HG03520 (cell line): ENCODE measurements around the gene PRXL2B.

Experiments used
- ATAC-seq: cut with Tn5 transposase; IDR thresholded peaks from one replicate; pipeline ENCODE4 v1.9.1; 2021; ENCODE audit warnings: mild to moderate bottlenecking, moderate library complexity; ENCODE audit not compliant: unreplicated experiment

PRXL2B gene

DNA sequence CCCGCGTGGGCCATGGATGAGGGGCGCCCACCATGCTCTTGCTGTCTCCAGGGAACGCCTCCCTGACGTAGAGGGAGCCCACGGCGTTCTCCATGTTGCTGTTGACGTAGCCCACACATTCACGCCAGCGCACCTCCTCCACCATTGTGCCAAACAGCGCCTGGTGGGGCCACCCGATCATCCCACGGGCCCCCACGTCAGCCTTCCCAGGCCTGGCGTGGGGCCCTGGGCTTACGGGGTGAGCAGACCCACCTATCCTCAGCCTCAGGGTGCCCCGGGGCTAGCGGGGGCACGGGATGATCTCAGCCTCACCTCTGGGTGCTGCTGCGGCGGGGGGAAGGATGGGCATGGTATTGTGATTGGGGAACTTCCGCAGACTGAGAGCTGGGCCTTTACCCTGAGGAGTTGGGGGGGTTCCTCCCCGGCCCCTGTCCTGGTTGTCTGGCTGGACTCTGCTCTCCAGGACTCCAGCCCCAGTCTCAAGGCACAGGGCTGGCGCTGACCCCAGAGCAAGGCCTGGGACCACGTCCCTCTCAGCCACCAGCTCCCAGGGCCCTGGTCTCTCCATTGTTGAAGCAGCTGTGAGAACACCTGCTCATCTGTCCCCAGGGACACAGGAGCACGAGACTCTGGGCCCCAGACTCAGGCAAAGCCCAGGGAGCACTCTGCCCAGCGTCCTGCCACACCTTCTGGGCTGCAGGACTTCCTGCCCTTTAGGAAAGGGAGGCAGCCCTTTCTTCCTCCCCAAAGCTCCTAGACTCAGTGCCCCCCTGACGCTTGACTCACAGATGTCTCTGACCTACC, 10.2 kb downstream of the PRXL2B start:
- ATAC-seq = no peak

DNA sequence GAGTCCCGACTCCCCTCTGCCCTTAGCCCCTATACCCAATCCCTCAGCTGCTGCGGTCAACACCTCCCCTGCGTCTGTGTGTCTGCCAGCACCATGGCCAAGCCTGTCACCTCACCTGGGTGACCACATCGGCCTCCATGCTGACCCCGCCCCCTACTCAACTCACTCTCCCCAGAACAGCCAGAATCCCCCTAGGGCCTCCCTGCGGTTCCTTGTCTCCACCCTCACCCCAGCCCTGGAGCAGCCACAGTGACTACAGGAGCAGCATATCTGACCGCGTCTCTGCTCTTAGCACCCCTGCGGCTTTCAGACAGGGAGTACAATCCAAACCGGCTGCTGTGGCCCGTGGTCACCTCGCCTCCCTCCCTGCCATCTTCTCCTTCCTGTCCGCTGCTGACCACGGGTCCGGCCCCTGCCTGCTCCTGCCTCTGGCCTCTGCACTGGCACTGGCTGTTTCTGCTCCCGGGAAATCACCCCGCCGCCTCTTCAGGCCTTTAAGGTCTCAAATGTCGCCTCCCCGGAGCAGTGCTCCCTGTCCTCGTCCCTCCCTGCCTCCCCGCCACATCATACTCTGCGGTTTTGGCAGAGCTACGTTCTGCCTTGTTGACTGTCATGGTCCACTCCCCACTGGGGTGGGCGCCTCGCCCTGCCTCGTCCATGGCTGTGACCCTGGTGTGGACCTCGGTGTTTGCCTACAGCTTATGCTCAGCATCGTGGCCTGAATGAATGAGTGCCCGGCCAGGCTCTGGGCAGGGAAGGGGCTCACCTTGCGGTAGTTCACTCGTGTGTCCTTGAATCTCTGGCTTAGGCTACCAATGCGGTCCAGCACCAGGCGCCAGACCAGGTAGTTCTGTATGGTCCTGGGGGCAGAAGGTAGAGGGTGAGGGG, 11.1 kb downstream of the PRXL2B start:
- no peak for ATAC-seq

DNA sequence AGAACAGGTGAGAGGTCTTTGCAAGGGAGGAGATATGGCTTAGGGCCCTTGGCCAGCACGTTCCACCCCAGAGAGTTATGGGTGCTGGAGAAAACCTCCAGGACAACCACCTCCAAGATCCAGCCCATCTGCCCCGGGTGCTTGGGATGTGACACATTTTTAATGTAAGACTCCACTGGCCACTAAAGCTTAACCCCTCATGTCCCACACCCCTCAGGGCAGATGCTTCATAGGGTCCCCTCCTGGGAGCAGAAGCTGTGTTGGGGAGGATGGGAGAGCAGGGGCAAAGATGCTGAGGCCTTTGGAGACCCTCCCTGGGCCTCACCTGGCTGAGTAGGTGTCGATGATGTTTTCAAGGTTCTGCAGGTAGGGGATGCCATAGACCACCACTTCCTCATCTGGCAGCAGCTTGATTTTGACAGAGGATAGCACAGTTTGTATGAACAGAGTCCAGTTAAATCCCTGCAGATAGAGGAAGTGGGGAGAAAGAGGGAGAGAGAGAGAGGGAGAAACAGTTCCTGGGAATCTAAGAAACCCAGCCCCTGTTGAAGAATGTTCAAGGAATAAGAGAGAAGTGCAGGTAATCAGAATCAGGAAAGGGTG, 11.9 kb downstream of the PRXL2B start:
- no peak for ATAC-seq

DNA sequence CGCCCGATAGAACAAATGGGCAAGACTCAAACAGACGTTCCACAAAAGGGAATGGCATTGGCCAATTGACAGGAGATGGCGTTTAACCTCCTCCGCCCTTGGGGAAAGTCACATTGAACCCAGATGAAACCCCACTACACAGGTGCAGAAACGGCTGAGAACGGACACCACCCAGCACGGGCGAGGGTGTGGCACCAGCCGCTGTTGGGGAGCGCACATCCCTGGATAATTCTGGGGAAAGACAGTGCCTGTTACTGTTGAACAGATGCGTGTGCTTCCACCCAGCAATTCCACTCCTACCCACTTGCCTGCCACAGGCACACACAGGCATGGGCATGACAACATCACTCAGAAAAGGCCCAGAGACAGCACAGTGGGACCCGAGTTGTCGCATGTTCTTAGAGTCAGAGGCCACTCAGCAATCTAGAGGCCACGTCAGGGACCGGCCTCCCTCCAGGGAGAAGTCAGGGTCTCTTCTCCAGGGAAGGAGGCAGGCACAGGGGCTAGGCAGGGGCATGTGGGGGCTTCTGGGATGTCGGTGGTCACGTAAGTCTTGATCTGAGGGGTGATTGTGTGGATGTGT, 15.2 kb downstream of the PRXL2B start:
- ATAC-seq = no peak

DNA sequence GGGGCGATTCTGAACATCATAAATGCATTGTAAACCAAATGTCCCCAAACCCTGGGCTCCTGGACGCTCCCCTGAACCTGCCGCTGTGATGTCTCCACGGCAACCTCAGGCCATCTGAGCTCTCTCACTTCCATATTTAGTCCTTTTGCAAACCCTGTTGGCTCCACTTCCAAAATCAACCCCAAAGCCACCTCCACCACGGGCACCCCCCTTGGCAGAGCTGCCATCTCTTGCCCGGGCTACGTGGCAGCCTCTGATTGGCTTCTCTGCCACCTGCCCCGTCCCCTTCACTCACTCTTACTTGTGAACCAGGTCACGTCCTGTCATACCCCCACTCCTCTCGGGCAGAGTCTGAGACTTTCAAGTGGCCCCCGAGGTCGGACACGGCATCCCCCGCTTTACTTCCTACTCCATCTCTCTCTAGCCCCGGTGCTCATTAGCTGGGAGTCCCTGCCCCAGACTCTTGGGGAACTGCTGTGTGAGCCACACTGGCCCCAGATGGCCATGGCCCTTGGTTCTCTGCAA, 15.8 kb downstream of the PRXL2B start:
- no peak for ATAC-seq

DNA sequence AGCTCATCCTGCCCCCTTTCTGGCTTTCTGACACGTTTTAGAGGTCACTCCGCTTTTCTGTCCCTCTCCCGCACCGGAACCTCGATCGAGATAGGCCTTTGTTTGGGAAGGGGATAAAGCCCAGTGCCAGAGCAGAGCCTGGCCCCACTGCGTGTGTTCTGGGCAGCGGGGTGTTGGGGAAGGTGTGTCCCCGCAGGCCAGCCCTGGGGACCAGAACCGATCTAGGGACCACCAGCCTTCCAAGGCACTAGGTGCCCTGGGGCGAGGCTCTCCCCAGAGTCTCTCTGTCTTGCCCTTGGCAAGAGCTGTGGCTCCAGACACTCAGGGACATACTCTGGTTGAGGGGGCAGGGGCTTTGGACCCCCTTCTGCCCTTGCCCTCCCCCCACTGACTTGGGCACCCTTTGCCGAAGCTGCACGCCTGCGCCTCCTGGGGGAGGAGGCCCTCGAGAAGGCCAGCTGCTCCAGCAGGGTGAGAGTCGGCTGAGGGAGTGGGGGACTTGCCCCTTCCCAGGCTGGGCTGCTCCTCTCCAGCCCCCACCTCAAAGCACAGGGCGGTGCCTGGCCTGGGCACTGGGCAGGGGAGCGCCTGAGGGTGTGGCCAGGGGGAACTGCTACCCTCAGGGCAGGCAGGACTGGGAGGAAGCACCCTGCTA, 16.4 kb downstream of the PRXL2B start:
- no peak for ATAC-seq

DNA sequence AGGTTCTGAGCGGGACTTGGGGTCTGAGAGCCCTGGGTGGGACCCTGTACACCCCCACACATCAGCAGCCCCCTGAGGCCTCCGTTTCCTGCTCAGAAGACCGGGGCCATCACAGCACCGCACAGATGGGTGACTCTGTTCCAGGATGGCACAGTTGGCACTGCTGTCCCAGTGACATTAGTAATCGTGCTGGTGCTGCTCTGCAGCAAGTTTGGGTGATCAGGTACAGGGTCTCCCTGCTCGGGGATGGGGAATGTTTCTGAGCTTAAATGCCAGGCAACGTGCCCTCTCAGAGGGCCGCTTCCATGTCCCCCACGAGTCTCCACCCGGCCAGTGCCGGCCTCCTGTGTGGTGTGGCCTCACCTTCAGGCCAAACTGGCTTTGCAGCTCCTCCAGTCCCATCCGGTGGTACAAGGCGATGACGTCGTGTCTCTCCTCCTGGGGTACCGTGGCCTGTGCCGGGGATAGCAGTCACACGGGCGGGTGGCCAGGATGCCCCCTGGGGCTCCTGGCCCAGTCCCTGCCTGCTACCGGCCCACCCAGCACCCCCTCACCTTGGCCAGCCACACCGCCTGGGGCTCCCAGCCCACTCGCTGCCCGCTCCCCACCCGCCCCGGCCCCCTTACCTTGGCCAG, 17.1 kb downstream of the PRXL2B start:
- no peak for ATAC-seq

DNA sequence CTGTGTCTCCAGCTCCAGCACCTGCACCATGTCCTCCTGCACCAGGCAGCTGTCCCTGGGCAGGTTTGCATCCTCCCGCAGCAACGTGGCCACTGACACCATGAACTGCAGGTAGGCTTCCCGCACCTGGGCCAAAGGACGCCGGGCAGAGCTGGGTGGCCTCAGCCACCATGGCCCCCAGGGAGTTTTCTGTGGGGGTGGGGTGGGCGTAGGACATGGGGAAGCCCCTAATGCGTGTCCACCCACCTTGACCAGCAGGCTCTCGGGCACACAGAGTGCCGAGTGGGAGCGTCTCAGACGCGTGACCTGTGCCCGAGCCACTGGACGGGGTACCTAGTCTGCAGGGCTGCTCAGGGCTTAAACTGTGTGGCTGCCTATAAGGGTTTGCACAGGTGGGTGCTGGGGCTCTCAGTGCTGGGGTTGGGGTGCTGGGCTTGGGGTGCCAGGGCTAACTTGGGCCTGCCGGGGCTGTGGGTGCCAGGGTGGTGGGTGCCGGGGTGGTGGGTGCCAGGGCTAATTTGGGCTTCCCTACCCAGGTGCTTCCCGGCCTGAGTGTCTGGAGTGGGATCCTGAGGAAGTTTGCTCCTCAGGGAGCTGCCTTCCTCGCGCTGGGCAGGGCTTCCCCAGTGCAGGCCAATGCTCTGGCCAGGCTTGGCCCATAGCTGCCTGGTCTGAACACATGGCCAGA, 17.7 kb downstream of the PRXL2B start:
- ATAC-seq = no peak

DNA sequence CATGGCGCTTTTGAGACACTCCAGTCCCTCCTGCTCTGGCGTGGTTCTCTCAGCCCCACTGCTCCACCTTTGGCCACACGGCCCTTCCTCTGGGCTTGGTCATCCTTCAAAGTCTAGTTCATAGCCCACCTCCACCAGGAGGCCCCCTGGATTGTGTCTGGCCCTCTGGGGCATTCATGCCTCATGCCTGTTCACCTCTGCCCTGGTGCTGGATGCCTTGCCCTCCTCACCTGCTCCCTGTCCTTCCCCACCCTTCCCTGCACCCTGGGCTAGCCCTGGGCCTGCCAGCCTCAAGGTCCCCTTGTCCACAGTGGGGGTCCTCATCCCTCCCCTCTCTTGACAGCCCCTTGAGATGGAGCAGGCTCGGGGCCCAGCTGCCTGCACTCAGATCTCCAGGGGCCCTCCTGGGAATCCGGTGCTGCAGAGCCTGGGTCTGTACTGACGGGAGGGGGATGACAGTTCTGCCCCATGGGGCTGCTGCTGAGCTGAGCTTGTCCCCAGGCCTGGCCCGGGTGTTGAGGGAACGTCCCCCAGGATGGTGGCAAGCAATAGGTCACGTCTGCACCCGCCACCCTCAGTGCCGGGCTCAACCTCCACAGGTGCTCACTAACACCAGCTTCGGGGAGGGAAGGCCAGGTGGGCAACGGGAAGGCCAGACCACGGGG, 18.4 kb downstream of the PRXL2B start:
- no peak for ATAC-seq

DNA sequence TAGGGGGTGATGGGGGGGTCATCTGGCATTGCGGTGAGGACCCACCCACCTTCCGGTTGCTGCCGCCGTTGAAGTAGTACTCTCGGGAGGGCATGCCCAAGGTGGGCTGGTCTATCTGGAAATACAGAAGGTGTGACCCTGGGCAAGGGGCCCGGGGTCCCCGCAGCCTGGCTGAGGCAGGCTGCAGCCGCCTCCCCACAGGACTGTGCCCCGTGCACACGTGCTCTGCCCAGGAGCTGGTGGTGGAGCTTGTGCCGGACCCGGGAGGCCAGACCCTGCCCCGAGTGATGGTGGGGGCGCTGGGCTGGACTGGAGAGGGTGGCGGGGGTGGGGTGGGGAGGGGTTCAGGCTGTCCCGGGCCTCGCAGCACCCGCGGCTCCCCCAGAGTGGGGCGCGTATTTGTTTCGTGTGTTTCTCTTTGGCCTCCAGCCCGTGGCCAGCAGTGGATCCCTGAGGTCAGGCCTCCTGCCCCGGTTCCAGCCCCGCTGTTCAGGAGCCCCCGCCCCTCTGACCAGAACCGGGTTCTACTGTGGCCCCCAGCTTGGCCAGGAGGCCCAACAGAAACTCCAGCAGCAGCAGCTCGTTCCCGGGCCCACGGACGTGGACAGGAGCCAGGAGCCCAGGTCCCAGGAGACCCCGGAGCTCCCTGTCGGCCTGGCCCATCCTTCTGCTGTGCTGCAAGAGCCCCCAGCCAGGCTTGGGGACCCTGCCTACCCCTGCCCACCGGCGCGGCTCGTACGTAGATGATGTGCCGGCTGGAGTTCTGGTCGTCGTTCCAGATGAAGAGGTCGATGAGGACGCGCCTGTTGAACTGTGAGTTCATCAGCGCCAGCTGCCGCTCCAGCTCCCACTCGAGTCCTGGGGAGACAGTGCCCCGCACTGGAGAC, 19.2 kb downstream of the PRXL2B start:
- no peak for ATAC-seq

DNA sequence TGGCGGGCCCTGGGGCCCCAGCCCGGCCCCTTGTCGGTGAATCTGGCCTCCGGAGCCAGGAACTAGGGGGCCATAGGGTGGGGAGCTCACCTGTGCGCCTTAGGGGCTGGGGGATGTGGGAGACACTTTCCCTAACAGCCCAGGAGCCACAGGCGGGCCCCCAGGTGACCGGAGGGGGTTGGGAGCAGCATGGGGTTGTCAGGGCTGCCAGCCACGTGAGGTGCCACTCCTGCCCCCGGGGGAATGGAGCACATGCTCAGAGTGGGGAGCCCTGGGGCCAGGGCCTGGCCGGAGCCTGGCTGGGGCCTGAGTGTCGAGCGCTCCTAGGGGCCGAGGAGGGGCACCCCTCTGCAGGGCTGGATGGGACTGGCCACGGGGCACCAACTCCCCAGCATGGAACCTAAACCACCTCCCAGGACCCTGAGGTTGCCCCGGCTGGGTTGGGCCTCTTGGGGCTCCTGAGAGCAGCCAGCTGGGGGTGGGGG, 19.9 kb downstream of the PRXL2B start:
- ATAC-seq = no peak

DNA sequence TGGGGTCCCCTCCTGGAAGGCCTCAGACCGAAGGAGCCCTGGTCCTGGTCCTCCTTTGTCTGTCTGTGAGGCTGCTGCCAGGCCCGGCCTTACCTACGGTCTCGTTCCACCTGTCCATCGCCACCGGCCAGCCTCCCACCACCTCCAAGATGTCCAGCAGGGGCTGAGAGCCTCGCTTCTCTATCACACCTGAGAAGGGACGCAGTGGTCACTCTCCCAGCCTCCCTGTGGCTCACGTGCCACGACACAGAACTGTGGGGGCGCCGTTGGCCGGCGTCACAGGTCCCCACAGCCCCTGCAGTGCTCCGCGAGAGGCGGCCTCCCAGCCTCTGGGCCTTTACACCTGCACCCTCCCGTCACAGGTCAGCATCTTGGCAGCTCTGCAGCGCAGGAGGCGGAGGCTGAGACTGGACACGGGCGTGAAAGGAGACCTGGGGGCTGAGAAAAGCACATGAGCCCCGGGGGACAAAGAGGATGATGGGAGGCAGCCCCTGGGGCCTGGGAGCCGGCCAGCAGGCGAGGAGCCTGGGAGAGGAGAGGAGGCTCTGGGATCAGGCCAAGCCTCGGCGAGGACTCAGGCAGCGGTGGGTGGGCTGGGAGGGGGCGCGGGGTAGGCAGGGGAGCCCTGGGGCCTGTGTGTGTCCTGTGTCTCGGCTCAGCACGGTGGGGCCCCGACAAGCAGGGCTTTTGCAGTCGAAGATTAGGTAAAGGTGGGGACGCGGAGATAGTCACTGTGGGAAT, 20.5 kb downstream of the PRXL2B start:
- no peak for ATAC-seq

DNA sequence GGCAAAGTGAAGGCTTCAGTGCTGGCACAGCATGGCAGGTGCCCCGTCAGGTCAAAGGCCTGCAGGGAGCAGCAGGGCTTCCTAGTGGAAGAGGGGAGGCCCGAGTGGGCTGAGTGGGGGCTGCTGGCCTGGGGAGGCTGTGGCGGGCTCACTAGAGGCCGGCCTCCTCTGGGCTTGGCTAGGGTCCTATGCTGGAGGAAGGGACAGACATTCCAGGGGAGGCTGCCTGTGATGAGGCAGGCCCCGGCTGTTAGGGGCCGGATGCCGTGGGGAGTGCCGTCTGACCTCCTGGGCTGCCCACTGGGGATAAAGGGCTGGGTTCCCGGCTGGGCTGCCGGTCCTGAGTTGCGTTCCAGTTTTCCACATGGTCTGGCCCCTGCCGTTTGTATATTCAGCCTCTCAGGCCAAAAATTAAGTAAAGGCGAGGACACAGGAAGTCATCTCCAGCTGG, 21.1 kb downstream of the PRXL2B start:
- ATAC-seq = no peak

DNA sequence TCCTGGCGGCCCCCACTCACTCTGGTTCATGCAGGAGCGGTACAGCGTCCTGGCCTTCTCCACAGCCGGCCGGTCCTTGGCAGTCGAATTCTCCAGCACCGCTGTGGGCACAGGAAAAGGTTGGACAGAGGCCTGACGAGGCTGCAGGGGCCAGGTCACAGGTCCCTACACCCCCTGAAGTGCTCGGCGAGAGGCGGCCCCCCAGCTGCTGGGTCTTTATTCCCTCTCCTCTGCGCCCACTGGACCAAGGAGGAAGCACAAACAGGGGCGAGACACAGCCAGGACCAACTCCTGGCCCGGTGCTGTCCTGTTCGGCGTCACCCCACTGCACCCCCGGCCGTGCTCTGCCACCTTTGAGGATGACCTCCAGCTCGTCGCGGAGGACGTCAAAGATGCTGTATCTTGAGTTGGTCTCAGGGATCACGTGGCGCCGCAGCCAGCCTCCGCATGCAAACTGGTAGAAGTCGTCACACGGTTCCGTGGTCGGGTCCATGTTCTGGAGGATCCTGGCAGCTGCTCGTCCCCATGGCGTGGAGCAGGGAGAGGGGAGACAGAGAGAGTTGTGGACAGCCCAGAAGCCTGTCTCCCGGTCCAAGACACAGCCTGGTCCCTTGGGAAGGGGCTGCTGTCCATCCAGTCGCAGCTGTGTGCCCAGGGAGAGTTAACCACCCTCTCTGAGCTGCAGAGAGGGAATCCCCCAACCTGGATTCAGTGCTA, 22.9 kb downstream of the PRXL2B start:
- ATAC-seq = no peak

DNA sequence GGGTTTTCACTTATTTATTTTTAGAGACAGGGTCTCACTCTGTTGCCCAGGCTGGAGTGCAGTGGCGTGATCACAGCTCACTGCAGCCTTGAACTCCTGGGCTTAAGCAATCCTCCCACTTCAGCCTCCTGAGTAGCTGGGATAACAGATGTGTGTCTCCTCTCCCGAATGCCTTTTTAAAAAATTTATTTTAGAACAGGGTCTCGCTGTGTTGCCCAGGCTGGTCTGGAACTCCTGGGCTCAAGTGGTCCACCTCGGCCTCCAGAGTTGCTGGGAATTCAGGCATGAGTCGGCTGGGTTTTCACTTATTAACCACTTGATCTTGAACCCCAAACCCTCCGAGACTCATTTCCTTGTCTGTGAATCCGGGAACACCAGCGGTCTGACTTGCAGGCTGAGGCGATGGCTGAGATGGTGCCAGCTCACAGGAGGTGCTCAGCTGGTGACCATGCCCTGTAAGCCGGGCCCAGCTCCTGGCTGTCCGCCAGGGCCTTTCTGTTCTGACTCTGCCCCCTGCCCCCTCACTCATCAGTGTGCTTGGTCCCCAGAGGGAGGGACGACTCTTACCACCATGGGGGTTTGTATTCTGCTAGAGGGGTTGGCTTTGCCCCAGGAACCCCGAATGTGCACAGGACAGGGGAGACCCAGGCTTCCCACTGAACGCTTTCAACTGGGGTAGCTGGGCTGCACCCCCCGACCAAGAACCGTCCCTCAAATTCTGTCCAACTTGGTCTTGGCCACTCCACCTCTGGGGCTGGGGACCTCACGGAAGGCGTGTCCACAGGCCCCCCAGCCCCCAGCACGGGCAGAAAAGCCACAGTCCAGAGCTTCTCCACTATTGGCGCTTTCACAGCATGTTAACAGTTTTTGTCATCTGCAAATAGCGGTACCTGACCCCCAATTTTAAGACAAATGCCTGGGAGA, 23.7 kb downstream of the PRXL2B start:
- no peak for ATAC-seq
